Gastroesophageal sphincter (tissue), 4 donors: ENCODE measurements around the gene LRRC3. TPM values are rescaled to one million over a fixed set of nuclear protein-coding genes. Genes with fewer than 3 reads are reported as not detected.

Source experiments
- ATAC-seq: fragments of 150-250 bp; one replicate; pipeline ENCODE4 v1.9.1; 2016; ENCODE audit warnings: mild to moderate bottlenecking, moderate library complexity
- H3K27ac ChIP-seq, 4 donors: fragments of 200-600 bp; sonication (generic) in 3 of 4; 1 replicate in 3 of 4; 2 replicates in 1 of 4; pipeline ENCODE4 v1.5.1; 2016 to 2019
- H3K27me3 ChIP-seq: fragments of 200-600 bp; sonication (generic); one replicate; pipeline ENCODE4 v1.5.1; 2019
- H3K36me3 ChIP-seq, 2 donors: fragments of 200-600 bp; sonication (generic); one replicate each; pipeline ENCODE4 v1.5.1; 2019; ENCODE audit warnings: control low read depth in 1 of 2
- H3K4me1 ChIP-seq, 3 donors: fragments of 200-600 bp; sonication (generic); 1 replicate in 2 of 3; 2 replicates in 1 of 3; pipeline ENCODE4 v1.5.1; 2016 to 2019; ENCODE audit warnings: control low read depth in 2 of 3
- H3K4me3 ChIP-seq, 2 donors: fragments of 200-600 bp; sonication (generic); one replicate each; pipeline ENCODE4 v1.5.1; 2019; ENCODE audit warnings: mild to moderate bottlenecking in 1 of 2, moderate library complexity in 1 of 2
- H3K9me3 ChIP-seq, 3 donors: fragments of 200-600 bp; sonication (generic); one replicate each; pipeline ENCODE4 v1.5.1; 2017 to 2019; ENCODE audit warnings: control low read depth in 2 of 3
- EP300 ChIP-seq: sonication (generic); formaldehyde crosslinking; IDR thresholded peaks from one replicate; pipeline ENCODE4 v1.6.1; 2017; ENCODE audit warnings: antibody characterized with exemption, mild to moderate bottlenecking
- POLR2A ChIP-seq, 2 donors: fragments of 450-650 bp; IDR thresholded peaks; one replicate each; pipeline ENCODE4 v1.6.1; 2017; ENCODE audit warnings: antibody characterized with exemption in 2 of 2, mild to moderate bottlenecking in 2 of 2, moderate library complexity in 1 of 2
- POLR2AphosphoS5 ChIP-seq: sonication (generic); formaldehyde crosslinking; IDR thresholded peaks from one replicate; pipeline ENCODE4 v1.6.1; 2017; ENCODE audit warnings: antibody characterized with exemption
- WGBS, 2 donors: methylation state at CpG; one replicate each; pipeline ENCODE4 v1.1.5; 2018; ENCODE audit warnings: low coverage in 1 of 2; 5-methylcytosine and 5-hydroxymethylcytosine counted together
- total RNA-seq, 4 donors: library from RNA; depleted of rRNA; stranded (reverse); fragments of >200 nt; gene quantifications; one replicate each; pipeline ENCODE4 v1.1.0, GENCODE V29; 2016
- TF ChIP-seq, protein P1 (sequence below), 4 experiments: fragments of 200-600 bp in 2 of 4; fragments of 450-650 bp in 2 of 4; sonication (generic) in 1 of 4; IDR thresholded peaks; one replicate each; pipeline ENCODE4 v1.5.1; 2017 to 2019; ENCODE audit warnings: antibody characterized with exemption in 4 of 4, mild to moderate bottlenecking in 2 of 4, moderate library complexity in 2 of 4

The LRRC3 gene
- total RNA-seq, 4 donors from 2014 or later, result 2.7 to 8.3 (median 6.7) TPM

DNA sequence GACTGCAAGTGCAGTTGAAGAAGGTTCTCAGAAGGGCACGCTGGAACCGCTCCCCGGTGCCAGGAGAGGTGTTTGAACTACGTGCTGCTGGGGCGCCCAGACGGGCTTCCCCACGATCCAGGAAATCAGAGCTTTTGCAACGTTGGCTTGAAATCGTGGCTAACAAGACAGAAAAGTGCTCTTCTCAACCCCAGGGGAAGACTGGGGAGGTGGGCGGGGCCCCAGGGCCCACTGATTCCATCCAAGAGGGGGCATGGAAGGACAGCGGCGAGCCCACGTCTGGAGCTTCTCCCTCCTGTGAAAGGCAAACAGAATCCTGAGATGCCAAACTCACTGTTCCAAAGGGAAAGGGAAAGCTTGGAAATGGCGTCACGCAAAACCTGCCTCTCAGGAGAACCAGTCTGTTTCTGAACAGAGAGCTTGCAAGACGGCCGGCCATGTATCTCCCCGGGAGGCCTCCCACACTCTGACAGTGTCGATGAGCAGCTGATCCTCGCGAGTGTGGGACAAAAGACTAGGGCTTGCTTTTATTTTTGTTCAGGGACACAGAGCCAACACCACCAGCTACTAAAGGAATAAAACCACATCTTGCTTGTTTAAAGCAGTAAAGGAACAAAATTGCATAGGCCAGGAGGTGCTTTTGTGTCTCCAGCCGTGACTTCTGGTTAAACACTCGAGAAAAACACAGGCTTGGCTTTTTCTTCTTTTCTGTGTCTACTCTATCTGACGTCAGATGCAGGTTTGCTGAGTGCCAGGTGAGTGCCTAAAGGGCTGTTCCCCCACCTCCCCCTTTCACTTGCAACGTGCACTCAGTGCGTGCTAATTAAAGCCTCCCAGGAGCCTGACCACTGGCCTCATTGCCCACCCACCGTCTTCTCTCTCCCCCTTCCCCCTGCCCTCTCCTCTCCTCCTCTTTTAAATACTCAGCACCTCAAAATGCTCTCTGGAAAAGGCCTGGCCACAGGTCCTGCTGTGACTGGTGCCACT lies 41.5 kb downstream of the LRRC3 start:
- Histone ChIP-seq H3K36me3 (no peaks in the 10 kb centered on the region), H3K27me3 (peaks cover 60% of the 10 kb centered on the region), H3K27ac (peak overlapping the region in 2 of 4 donors; percentile 52 to 54), H3K4me3 (no peak overlapping the region), H3K9me3 (peaks cover 0 to 23% (median 0%) of the 10 kb centered on the region in 3 donors), H3K4me1 (no peaks in the 10 kb centered on the region)
- ATAC-seq, result no peak
- WGBS, 2 donors, result 41 to 78% methylated on average over 10 to 13 of the region's 27 CpGs
- TF ChIP-seq EP300 (no peak), POLR2A (IDR thresholded peaks at IDR 0.05) (no peak), POLR2AphosphoS5 (no peak)
- TF ChIP-seq, protein P1, sequence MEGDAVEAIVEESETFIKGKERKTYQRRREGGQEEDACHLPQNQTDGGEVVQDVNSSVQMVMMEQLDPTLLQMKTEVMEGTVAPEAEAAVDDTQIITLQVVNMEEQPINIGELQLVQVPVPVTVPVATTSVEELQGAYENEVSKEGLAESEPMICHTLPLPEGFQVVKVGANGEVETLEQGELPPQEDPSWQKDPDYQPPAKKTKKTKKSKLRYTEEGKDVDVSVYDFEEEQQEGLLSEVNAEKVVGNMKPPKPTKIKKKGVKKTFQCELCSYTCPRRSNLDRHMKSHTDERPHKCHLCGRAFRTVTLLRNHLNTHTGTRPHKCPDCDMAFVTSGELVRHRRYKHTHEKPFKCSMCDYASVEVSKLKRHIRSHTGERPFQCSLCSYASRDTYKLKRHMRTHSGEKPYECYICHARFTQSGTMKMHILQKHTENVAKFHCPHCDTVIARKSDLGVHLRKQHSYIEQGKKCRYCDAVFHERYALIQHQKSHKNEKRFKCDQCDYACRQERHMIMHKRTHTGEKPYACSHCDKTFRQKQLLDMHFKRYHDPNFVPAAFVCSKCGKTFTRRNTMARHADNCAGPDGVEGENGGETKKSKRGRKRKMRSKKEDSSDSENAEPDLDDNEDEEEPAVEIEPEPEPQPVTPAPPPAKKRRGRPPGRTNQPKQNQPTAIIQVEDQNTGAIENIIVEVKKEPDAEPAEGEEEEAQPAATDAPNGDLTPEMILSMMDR (IDR thresholded peaks at IDR 0.05), result no peak

DNA sequence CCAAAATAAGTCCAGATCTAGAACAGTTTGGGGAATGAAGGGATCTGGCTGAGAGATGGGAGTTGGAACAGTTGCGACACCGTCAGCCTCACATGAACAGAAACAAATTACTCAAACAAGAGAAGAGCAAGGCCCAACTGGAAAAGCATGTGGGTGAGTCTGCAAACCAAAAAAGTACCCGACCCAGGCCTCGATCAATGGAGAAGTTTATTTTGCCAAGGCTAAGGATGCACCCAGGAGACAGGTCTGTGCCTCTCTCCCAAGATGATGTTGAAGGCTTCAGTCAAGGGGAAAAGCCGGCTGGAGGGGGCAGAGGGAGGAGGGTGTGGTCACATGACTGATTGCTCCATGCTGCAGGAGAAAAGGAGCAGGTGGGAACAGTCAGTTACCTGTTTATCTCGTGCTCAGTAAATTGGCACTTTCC lies 42.4 kb downstream of the LRRC3 start:
- Histone ChIP-seq H3K36me3 (no peaks in the 10 kb centered on the region), H3K4me3 (no peak overlapping the region), H3K4me1 (no peaks in the 10 kb centered on the region), H3K27me3 (peaks cover 68% of the 10 kb centered on the region), H3K9me3 (peaks cover 0 to 15% (median 0%) of the 10 kb centered on the region in 3 donors), H3K27ac (peak overlapping the region in 1 of 4 donors; percentile 54)
- ATAC-seq, result peak; percentile 68
- 40 to 52% methylated on average over 6 of the region's 6 CpGs for WGBS, 2 donors
- TF ChIP-seq EP300, result no peak
- no peak for TF ChIP-seq POLR2A (IDR thresholded peaks at IDR 0.05)
- TF ChIP-seq, protein P1 (IDR thresholded peaks at IDR 0.05), result no peak
- no peak for TF ChIP-seq POLR2AphosphoS5

DNA sequence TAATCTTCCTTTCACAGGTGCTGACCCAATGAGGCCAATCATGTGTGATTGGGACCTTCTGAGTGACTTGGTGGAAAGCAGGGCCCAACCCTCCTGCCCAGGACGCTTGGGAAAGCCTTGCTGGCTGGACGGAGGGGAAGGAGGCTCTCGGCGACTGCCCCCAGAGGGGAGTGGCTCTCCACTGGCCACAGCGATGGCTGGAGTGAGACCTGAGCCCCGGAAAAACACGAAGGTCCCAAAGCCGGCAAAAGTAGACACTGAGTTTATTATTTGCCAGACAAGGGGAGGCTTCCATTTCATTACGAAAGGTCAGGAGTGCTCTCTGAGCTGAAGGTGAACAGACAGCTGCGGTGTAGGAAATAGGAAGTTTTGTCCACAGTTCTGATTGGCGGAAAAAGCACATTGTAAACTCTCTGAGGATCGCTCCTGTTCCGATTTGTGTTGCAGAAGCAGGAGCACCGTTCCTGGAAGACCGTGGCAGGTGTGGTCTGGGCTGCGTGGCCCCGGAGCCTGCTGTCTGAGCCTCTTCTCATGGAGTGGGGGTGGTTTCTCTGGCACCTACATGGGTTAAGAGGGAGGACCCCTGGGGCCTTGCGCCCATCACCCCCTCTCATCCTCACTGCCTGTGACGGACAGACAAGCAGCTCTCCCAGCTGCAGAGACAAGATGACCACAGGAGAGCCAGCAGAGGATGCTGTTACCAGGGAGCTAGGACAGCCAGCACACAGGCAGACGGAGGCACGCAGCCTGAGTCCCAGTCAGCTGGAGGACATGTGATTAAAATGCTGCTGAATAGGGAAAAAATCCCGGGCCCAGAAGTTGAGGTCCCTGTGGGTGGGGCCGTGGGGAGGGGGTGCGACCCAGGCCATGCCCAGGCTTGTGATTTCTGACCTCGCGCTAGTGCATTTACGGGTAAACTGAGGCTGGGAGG lies 43.2 kb downstream of the LRRC3 start:
- Histone ChIP-seq H3K4me3 (no peak overlapping the region), H3K27me3 (peaks cover 76% of the 10 kb centered on the region), H3K4me1 (no peaks in the 10 kb centered on the region), H3K9me3 (peaks cover 0 to 6% (median 0%) of the 10 kb centered on the region in 3 donors), H3K36me3 (no peaks in the 10 kb centered on the region), H3K27ac (no peak overlapping the region)
- 72 to 78% methylated on average over 4 to 16 of the region's 27 CpGs for WGBS, 2 donors
- no peak for ATAC-seq
- TF ChIP-seq POLR2AphosphoS5 (no peak), POLR2A (IDR thresholded peaks at IDR 0.05) (no peak), EP300 (no peak)
- TF ChIP-seq, protein P1 (IDR thresholded peaks at IDR 0.05), result no peak

DNA sequence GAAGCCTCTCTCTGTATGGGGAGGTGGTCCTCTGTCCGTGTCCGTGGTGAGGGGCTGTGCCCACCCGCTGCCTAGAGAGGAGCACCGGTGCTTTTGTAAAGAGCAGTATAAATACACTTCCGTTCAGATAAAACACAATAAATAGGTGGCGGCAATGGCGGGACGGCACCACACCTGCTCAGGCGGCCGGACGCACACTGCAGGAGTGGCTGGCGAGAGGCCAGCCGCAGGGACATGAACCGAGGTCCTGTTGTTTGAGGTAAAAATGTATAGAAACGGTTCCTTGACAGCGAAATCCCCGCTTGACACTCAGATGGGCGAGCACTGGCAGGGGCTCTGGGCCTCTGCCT lies 43.9 kb downstream of the LRRC3 start:
- Histone ChIP-seq H3K27me3 (peaks cover 79% of the 10 kb centered on the region), H3K36me3 (no peaks in the 10 kb centered on the region), H3K4me1 (no peaks in the 10 kb centered on the region), H3K4me3 (no peak overlapping the region), H3K9me3 (no peaks in the 10 kb centered on the region), H3K27ac (no peak overlapping the region)
- no peak for ATAC-seq
- 88% methylated on average over 13 of the region's 18 CpGs; no CpG with 5 or more reads in 1 of the 2 donors for WGBS, 2 donors
- TF ChIP-seq POLR2A (IDR thresholded peaks at IDR 0.05), result no peak
- TF ChIP-seq EP300, result no peak
- TF ChIP-seq, protein P1 (IDR thresholded peaks at IDR 0.05), result no peak
- no peak for TF ChIP-seq POLR2AphosphoS5
